ENCODE data around the gene OPTC.
"Not testable (repeated sequence)": the region's sequence is repeated elsewhere in the genome, so short reads cannot be mapped to it uniquely, and the experiment has no call there.

Gene OPTC

DNA sequence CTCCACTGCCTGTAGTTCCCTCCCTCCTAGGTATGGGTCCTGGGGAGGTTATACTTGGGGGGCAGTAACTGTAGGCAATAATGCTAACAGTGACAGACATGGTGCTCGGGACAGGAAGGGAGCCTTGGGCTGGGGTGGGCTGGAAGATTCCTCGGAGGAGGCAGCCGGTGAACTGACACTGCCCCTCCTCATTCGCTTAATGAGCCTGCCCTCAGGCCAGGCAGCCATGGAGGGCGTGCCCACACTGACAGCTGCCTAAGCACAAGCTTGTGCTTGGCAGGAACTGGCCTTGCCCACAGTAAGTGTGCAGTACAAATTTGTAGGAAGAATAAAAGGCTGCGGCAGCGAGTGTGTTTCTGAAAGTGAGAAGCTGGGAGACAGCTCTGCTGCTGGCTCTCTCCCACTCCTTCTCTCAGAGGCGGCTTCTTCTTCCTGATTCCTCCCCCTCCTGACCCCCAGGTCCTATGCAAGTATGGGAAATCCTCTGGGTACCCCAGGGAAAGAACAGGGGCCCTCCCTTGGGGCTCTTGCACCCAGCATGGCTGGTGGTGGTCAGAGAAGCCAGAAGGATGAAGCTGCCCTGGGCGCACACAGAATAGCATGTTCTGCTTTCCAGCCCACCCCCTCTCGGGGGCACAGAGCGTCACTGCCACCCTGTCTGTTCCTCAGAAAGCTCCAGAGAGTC, 23.6 kb downstream of the OPTC start:
- Histone ChIP-seq H3K4me1 (ENCODE audit: control insufficient read depth, insufficient read depth, low read length) (peaks cover 68% of the 10 kb centered on the region), H3K9ac (ENCODE audit: low read depth, low read length) (no peak overlapping the region), H3K27ac (ENCODE audit: low read depth, low read length) (no peak overlapping the region), H3K27me3 (ENCODE audit: control insufficient read depth, insufficient read depth, low read length) (peaks cover 93% of the 10 kb centered on the region), H3K4me3 (ENCODE audit: low read depth, low read length) (no peak overlapping the region), H3K9me3 (ENCODE audit: control insufficient read depth, insufficient read depth, low read length) (no peaks in the 10 kb centered on the region), H3K36me3 (ENCODE audit: control insufficient read depth, insufficient read depth, low read length) (no peaks in the 10 kb centered on the region)

DNA sequence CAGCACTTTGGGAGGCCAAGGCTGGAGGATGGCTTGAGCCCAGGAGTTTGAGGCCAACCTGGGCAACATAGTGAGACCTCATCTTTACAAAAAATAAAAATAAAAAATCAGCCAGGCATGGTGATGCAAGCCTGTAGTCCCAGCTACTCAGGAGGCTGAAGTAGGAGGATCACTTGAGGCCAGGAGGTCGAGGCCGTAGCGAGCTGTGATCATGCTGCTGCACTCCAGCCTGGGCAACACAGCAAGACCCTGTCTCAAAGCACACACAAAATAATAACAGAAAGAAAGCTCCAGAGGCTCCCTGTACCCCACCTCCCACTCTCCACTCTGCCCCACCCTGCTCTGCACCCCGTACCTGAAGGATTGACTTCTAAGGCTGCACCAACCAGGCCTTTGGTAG, 24.2 kb downstream of the OPTC start:
- not testable (repeated sequence) for H3K27ac ChIP-seq (ENCODE audit: low read depth, low read length); H3K36me3 ChIP-seq (ENCODE audit: control insufficient read depth, insufficient read depth, low read length); H3K9me3 ChIP-seq (ENCODE audit: control insufficient read depth, insufficient read depth, low read length); H3K4me3 ChIP-seq (ENCODE audit: low read depth, low read length); H3K9ac ChIP-seq (ENCODE audit: low read depth, low read length)
- Histone ChIP-seq H3K4me1 (ENCODE audit: control insufficient read depth, insufficient read depth, low read length) (peaks cover 67% of the 10 kb centered on the region), H3K27me3 (ENCODE audit: control insufficient read depth, insufficient read depth, low read length) (peaks cover 89% of the 10 kb centered on the region)

DNA sequence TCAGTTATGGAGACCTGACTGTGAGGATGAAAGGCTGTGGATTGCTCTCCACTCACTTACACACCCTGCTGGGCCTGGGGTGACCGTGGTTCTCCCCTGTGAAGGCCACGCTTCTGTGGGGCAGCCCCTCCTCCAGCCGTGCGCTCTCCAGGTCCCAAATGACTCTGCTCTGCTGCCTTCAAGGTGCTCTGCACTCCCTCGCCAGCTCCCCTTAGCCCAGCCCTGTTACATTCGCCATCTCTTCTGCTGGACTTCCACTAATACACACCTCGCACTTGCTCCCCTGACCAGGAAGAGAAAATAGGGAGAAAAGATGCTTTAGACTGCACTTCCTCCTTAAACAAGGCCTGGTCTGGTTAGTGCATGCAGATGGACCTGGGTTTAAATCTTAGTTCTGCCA, 24.6 kb downstream of the OPTC start:
- no peak overlapping the region for H3K9ac ChIP-seq (ENCODE audit: low read depth, low read length)
- H3K27me3 ChIP-seq (ENCODE audit: control insufficient read depth, insufficient read depth, low read length) = peaks cover 85% of the 10 kb centered on the region
- H3K9me3 ChIP-seq (ENCODE audit: control insufficient read depth, insufficient read depth, low read length) = no peaks in the 10 kb centered on the region
- peak overlapping the region; percentile 36; the same call in 1 of the 2 replicates for H3K4me3 ChIP-seq (ENCODE audit: low read depth, low read length)
- H3K36me3 ChIP-seq (ENCODE audit: control insufficient read depth, insufficient read depth, low read length) = no peaks in the 10 kb centered on the region
- peaks cover 63% of the 10 kb centered on the region for H3K4me1 ChIP-seq (ENCODE audit: control insufficient read depth, insufficient read depth, low read length)
- peak overlapping the region; percentile 72 for H3K27ac ChIP-seq (ENCODE audit: low read depth, low read length)

DNA sequence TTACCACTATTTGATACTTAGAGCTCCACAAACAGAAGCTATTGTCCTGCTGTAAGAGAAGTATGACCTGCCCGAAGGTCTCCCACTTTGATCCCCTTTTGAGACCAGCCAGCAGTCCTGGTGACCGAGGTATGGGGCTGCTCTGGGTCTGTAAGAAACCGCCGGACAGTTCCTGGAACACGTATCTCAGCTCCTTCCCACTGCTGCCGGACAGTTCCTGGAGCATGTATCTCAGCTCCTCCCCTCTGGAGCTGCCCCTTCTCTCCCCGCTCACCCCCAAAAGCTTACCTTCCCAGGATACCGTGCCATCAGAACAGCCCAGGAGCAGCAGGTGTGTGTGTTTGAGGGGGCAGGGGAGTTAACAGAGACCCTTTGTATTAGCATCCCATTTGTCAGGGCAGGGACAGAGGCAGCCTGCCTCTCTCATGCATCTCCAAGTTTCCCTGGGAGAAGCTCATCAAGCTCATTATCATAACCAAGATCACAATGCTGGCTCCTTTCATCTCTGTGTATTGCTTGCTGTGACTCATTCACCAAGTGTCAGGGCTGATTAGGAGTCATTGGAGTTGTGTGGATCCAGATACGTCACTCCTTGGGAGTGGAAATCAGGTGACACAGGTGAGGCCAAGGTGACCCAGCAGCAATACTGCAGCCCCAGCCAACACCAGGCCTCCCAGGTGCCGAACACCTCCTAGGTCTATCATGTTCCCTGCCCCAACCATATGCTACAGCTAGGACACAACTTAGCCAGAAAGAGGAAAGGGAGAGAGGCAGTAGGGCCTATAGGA, 25.3 kb downstream of the OPTC start:
- peak overlapping the region; percentile 36 for H3K4me3 ChIP-seq (ENCODE audit: low read depth, low read length)
- peaks cover 60% of the 10 kb centered on the region for H3K4me1 ChIP-seq (ENCODE audit: control insufficient read depth, insufficient read depth, low read length)
- H3K27ac ChIP-seq (ENCODE audit: low read depth, low read length) = peak overlapping the region; percentile 78
- H3K36me3 ChIP-seq (ENCODE audit: control insufficient read depth, insufficient read depth, low read length) = no peaks in the 10 kb centered on the region
- peaks cover 79% of the 10 kb centered on the region for H3K27me3 ChIP-seq (ENCODE audit: control insufficient read depth, insufficient read depth, low read length)
- no peaks in the 10 kb centered on the region for H3K9me3 ChIP-seq (ENCODE audit: control insufficient read depth, insufficient read depth, low read length)
- peak overlapping the region; percentile 17 for H3K9ac ChIP-seq (ENCODE audit: low read depth, low read length)

DNA sequence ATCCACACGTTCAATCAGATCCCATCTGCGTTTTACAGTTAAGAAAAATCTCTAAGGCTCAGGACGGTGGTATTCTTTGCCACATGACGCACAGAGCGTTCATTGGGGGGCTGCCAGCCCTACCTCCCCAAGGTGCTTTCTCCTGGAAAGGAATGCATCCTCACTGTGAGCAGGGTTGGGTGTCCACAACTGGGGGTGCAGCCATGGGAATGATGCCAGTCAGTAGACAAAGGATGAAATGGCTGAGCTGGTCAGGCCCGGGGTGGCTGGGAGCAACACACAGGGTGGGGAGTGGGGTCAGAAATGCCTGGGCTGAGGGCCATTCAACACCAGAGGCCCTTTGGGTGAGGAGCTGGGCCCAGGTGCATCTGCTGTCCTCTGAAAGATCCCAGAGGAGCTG, 25.9 kb downstream of the OPTC start:
- no peaks in the 10 kb centered on the region for H3K9me3 ChIP-seq (ENCODE audit: control insufficient read depth, insufficient read depth, low read length)
- H3K36me3 ChIP-seq (ENCODE audit: control insufficient read depth, insufficient read depth, low read length) = no peaks in the 10 kb centered on the region
- peaks cover 62% of the 10 kb centered on the region for H3K4me1 ChIP-seq (ENCODE audit: control insufficient read depth, insufficient read depth, low read length)
- H3K27ac ChIP-seq (ENCODE audit: low read depth, low read length) = peak overlapping the region; percentile 78
- 0 out of 2 replicates have a peak overlapping the region, but pooled peaks have one; percentile 5 for H3K4me3 ChIP-seq (ENCODE audit: low read depth, low read length)
- H3K27me3 ChIP-seq (ENCODE audit: control insufficient read depth, insufficient read depth, low read length) = peaks cover 75% of the 10 kb centered on the region
- H3K9ac ChIP-seq (ENCODE audit: low read depth, low read length) = peak overlapping the region; percentile 17

DNA sequence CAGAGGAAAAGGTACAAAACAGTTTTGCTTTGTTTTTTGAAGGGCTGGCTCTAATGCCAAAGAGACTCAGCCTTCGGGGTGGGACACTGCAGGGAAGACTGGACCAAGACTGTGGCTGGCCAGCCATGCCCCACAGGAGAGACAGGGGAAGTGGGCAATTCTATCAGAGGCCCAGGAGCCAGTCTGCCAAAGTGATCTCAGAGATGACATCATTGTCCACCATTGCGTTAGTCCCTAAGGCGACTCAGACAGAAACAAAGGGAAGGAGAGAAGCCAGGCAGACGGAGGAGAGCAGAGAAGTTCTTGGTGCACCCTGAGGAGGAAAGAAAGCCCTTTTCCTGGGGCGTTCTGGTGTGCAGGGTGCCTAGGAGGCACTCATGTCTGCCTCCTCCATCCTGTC, 26.4 kb downstream of the OPTC start:
- Histone ChIP-seq H3K4me1 (ENCODE audit: control insufficient read depth, insufficient read depth, low read length) (peaks cover 66% of the 10 kb centered on the region), H3K4me3 (ENCODE audit: low read depth, low read length) (no peak overlapping the region), H3K9ac (ENCODE audit: low read depth, low read length) (no peak overlapping the region), H3K27me3 (ENCODE audit: control insufficient read depth, insufficient read depth, low read length) (peaks cover 70% of the 10 kb centered on the region), H3K9me3 (ENCODE audit: control insufficient read depth, insufficient read depth, low read length) (no peaks in the 10 kb centered on the region), H3K27ac (ENCODE audit: low read depth, low read length) (no peak overlapping the region), H3K36me3 (ENCODE audit: control insufficient read depth, insufficient read depth, low read length) (no peaks in the 10 kb centered on the region)

DNA sequence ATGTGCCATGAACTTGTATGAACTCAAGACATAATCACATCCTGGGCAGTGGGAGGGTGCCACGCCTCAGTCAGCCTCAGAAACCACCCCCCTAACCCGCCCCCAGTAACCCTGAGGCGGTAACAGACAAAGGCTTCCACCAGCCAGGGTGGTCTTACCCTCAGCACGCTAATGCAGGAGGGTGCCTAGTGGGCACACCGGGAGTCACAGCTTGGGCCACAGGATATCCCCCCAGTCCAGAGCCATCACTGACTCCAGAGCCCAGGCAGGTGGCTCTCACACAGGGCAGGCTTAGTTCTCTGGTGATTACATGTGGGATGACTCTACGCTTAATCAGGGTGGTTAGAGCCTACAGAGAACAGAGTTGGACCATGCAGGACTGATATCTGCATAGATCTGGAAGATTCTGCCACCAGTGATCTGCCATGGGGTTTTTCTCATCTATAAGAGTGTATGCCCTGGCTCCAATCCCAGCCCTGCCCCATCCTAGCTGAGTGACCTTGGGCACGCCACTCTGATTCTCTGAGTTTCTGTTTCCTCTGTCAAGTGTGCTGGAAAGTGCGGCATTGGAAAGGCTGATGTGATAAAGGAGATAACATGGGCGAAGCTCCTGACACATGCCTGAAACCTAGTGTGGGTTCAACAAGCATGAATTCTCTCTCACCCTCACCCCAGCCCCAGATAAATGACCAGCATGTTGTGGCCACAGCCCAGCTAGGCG, 27.3 kb downstream of the OPTC start:
- Histone ChIP-seq H3K27me3 (ENCODE audit: control insufficient read depth, insufficient read depth, low read length) (peaks cover 61% of the 10 kb centered on the region), H3K4me3 (ENCODE audit: low read depth, low read length) (no peak overlapping the region), H3K9me3 (ENCODE audit: control insufficient read depth, insufficient read depth, low read length) (no peaks in the 10 kb centered on the region), H3K4me1 (ENCODE audit: control insufficient read depth, insufficient read depth, low read length) (peaks cover 67% of the 10 kb centered on the region), H3K27ac (ENCODE audit: low read depth, low read length) (no peak overlapping the region), H3K36me3 (ENCODE audit: control insufficient read depth, insufficient read depth, low read length) (no peaks in the 10 kb centered on the region), H3K9ac (ENCODE audit: low read depth, low read length) (no peak overlapping the region)

DNA sequence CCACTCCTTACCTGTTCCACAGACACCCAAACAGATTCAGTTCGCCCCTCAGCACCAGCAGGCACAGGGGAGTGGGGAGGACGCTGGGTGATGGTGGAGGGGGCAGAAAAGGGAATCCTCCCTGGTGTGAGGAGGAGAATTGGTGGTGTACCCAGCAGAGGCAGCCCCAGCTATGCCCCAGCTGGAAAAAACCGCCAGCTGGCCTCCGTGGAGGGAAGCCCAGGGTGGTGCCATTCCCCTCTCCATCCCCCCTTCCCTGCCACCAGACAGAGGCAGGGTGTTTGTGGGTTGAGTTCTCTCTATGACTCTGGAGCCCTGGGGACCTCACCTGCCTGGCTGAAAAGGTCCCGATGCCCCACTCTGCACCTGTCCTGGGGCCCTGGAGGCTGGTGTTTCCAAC, 27.9 kb downstream of the OPTC start:
- H3K27me3 ChIP-seq (ENCODE audit: control insufficient read depth, insufficient read depth, low read length) = peaks cover 55% of the 10 kb centered on the region
- H3K27ac ChIP-seq (ENCODE audit: low read depth, low read length) = peak overlapping the region; percentile 21

DNA sequence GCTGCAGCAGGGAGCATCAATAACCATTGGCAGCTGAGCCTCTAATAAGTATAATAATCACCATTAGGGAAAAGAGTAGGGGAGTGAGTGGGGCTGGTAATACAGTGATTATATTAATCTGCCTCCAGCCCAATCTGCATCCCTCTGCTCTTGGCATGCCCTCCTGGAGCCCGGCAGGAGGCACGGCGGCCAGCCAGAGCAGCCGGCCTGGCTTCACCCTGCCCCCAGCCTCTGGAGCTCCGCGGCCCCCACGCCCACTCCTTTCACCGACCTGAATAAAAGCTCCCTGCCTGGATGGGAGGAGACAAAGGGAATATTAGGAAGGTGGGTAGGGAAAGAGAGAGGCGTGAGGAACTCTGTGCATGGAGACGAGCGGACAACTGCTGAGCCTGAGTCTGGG, 28.3 kb downstream of the OPTC start:
- Histone ChIP-seq H3K27ac (ENCODE audit: low read depth, low read length) (peak overlapping the region; percentile 21), H3K4me1 (ENCODE audit: control insufficient read depth, insufficient read depth, low read length) (peaks cover 66% of the 10 kb centered on the region), H3K9me3 (ENCODE audit: control insufficient read depth, insufficient read depth, low read length) (no peaks in the 10 kb centered on the region), H3K9ac (ENCODE audit: low read depth, low read length) (no peak overlapping the region), H3K36me3 (ENCODE audit: control insufficient read depth, insufficient read depth, low read length) (no peaks in the 10 kb centered on the region), H3K27me3 (ENCODE audit: control insufficient read depth, insufficient read depth, low read length) (peaks cover 51% of the 10 kb centered on the region), H3K4me3 (ENCODE audit: low read depth, low read length) (no peak overlapping the region)

More for the DNA sequence above, 27.9 kb downstream of the OPTC start:
- no peaks in the 10 kb centered on the region for H3K36me3 ChIP-seq (ENCODE audit: control insufficient read depth, insufficient read depth, low read length)
- H3K9ac ChIP-seq (ENCODE audit: low read depth, low read length) = no peak overlapping the region
- H3K4me3 ChIP-seq (ENCODE audit: low read depth, low read length) = no peak overlapping the region
- H3K4me1 ChIP-seq (ENCODE audit: control insufficient read depth, insufficient read depth, low read length) = peaks cover 67% of the 10 kb centered on the region
- no peaks in the 10 kb centered on the region for H3K9me3 ChIP-seq (ENCODE audit: control insufficient read depth, insufficient read depth, low read length)

DNA sequence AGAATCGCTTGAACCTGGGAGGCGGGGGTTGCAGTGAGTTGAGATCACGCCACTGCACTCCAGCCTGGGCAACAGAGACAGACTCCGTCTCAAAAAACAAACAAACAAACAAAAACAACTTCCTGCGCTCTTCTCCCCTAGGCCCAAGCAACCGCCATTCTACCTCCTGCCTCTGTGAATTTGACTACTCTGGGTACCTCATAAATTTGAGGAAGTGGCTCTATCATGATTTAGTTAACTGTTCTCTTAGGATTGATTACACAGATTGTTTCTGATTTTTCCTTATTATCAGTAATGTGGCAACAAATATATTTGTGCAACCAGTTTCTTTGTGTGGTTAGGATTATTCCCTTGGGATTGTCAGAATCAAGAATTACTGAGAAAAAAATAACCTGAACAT, 29.7 kb downstream of the OPTC start:
- no peaks in the 10 kb centered on the region for H3K36me3 ChIP-seq (ENCODE audit: control insufficient read depth, insufficient read depth, low read length)
- H3K4me1 ChIP-seq (ENCODE audit: control insufficient read depth, insufficient read depth, low read length) = peaks cover 57% of the 10 kb centered on the region
- peaks cover 37% of the 10 kb centered on the region for H3K27me3 ChIP-seq (ENCODE audit: control insufficient read depth, insufficient read depth, low read length)
- H3K27ac ChIP-seq (ENCODE audit: low read depth, low read length) = no peak overlapping the region
- no peak overlapping the region for H3K4me3 ChIP-seq (ENCODE audit: low read depth, low read length)
- H3K9me3 ChIP-seq (ENCODE audit: control insufficient read depth, insufficient read depth, low read length) = no peaks in the 10 kb centered on the region
- no peak overlapping the region for H3K9ac ChIP-seq (ENCODE audit: low read depth, low read length)

DNA sequence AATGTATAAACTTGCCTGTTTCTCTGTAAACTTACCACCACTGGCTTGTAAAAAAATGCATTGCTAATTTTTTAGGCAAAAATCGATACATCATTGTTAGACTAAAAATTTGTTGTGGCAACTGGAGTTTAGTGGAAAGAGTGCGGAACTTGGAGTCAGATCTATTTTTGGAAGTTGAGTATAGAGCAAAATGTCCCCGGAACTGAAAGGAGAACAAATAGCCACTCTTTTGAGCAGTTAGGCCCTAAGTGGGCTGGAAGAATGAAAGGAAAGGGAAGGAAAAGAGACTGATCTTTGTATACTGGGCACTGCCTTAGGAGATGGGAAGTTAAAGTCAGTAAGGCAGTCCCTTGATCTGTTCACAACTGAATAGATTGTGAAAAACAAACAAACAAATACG, 30.2 kb downstream of the OPTC start:
- no peak overlapping the region for H3K27ac ChIP-seq (ENCODE audit: low read depth, low read length)
- peaks cover 52% of the 10 kb centered on the region for H3K4me1 ChIP-seq (ENCODE audit: control insufficient read depth, insufficient read depth, low read length)
- H3K36me3 ChIP-seq (ENCODE audit: control insufficient read depth, insufficient read depth, low read length) = no peaks in the 10 kb centered on the region
- peaks cover 32% of the 10 kb centered on the region for H3K27me3 ChIP-seq (ENCODE audit: control insufficient read depth, insufficient read depth, low read length)
- H3K9me3 ChIP-seq (ENCODE audit: control insufficient read depth, insufficient read depth, low read length) = no peaks in the 10 kb centered on the region
- H3K9ac ChIP-seq (ENCODE audit: low read depth, low read length) = no peak overlapping the region
- no peak overlapping the region for H3K4me3 ChIP-seq (ENCODE audit: low read depth, low read length)

Data from HUES48 (cell line).